ENCODE results near the gene EPHA4.

The EPHA4 gene

GRCh38 chr2:221392228-221392881 is 179.7 kb downstream of the EPHA4 start:
- no peak for DNase-seq (ENCODE audit: low read depth)

- DNase-seq (ENCODE audit: low read depth) = no peak
Measured at GRCh38 chr2:221390878-221391277, 181.2 kb downstream of the EPHA4 start.

GRCh38 chr2:221389904-221390303 is 182.2 kb downstream of the EPHA4 start:
- no peak for DNase-seq (ENCODE audit: low read depth)

GRCh38 chr2:221389421-221389820 is 182.7 kb downstream of the EPHA4 start:
- DNase-seq (ENCODE audit: low read depth) = no peak

- no peak for DNase-seq (ENCODE audit: low read depth)
Measured at GRCh38 chr2:221388891-221389290, 183.2 kb downstream of the EPHA4 start.

DNA sequence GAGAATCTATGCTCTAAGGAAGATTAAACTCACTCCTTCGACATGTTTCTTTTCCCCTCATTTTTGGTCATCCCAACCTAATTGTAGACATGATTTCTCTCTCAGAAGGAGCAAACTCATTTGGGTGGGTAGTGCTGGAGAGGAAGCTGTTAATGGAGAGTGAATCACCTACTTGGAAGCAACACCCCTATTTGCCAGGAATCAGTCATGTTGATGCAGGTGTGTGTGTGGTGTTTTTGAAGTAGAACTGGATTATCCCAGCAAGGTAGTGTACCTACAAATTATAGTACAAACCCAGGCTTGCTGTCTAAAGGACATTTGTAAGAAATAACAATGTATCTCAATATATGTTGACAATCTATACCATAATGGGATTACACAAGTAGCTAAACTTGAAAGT is 186.4 kb downstream of the EPHA4 start:
- DNase-seq (ENCODE audit: low read depth) = no peak

DNA sequence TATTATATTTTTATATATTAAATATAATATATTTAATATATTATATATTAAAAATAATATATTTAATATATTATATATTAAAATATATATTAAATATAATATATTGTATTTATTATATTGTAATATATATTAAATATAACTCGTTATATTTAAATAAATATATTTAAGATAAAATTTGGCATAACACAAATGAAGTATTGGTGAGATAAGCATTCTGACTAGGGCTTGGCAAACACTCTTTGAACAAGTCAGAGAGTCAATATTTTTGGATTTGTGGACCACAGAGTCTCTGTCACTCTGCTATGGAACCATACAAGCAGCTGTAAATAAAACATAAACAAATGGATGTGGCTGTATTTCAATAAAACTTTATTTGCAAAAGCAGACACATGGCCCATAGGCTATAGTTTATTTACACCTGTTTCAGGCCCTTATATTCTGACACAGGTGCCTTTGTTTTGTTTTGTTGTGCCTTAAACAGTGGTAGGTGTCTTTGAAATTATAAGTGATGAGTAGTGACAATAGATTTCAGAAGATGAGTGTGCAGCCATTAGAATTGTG is 190.1 kb downstream of the EPHA4 start:
- no peak for DNase-seq (ENCODE audit: low read depth)

- no peak for DNase-seq (ENCODE audit: low read depth)
Measured at GRCh38 chr2:221380686-221381085, 191.4 kb downstream of the EPHA4 start.

GRCh38 chr2:221380062-221380461 is 192.0 kb downstream of the EPHA4 start:
- no peak for DNase-seq (ENCODE audit: low read depth)

- DNase-seq (ENCODE audit: low read depth) = no peak
Measured at GRCh38 chr2:221377597-221377996, 194.5 kb downstream of the EPHA4 start.

GRCh38 chr2:221377066-221377465 is 195.0 kb downstream of the EPHA4 start:
- no peak for DNase-seq (ENCODE audit: low read depth)

DNA sequence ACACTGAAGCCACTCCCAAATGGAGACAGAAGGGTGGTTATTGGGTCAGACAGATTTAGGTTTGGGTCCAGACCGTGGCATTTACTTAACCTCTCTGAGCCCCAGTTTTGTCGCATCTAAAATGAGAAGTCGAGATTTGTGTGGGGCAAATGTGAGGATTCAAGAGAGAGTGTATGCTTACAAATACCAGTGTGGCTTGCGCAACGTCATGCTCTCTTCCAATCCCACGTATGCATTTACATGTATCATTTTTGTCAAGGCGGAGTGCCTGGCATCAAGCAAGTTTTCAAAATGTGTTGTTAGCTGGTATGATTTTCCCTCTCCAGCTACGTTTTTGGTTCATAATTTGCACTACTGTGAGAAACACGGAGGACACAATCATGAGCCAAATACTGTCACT is 197.9 kb downstream of the EPHA4 start:
- no peak for DNase-seq (ENCODE audit: low read depth)

DNA sequence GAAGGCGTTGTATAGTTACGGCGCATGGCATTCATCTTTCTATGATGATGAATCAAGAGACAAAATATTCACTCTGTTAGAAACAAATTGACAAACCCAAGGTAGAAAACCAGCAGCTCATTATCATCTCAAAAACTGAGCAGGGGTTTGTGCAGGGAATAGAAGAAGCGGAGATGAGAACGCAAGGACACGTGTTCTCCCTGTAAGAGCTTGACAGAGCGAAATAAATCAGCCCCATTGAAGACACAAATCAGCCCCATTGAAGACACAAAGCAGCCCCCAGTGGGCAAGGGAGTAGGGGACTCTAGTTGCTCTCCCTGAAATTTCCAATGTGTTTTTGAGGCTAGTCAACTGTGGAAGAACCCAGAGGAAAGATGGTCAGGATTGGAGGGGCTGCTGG is 199.2 kb downstream of the EPHA4 start:
- no peak for DNase-seq (ENCODE audit: low read depth)

DNA sequence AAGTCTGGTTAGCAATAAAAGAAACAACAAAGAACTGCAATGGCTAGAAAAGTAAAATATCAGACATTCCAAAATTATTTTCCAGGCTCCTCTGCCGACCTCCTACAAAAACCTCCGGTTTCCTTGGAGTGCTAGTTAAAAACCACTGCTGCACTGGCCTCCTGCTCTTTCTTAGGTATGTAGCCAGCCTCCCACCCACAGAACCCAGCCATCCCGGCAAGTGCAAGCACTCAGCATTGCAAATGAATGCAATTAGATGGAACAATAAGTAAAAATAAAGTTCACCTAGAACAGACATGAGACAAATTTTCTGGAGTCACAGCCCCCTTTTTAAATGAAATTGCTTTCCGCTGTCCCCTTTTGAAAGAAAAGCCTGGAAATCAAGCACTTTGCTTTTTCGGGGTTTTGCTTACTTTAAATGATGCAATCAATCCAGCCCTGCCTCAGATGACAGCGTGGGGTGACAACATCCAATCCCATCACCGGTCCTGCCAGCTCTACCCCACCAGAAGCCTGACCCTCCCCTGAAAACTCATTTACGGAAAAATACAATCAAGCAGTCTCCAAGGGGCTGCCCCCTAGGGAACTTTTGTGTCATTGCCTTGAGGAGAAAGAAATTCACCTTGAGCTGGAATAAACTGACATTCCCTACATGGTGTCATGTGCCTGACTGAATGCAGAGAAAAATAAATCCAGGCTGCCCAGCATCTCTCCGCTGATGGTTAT is 199.8 kb downstream of the EPHA4 start:
- DNase-seq (ENCODE audit: low read depth) = no peak

DNA sequence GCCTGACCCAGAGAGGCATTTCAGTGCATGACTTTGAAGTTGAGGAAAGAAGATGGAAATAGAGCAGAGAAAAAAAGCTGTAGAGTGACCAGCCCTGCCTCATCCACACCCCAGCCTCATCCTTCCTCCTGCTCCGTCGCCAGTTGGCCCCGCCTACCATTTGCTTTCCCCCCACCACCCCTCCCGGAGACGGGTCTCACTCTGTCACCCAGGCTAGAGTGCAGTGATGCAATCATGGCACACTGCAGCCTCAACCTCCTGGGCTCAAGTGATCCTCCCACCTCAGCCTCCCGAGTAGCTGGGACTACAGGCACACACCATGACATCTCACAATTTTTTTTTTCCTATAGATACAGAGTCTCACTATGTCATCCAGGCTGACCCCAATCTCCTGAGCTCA is 200.8 kb downstream of the EPHA4 start:
- DNase-seq (ENCODE audit: low read depth) = no peak

DNA sequence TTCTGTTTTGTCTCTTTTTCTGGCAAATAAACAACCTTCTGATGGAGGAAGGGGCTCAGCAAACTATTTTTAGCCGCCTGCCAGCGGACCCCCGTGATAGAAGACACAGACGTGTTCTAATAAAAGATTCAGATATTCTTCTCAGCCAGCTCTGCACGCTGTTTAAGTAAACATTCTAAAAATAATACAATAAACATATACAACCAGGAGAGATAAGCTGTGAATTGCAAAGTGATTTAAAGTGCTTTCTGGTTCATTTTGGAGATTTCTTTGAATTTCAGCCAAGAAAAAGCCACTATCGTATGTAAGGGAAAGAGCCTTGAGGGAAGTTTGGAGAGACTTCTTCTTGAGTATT is 201.3 kb downstream of the EPHA4 start:
- no peak for DNase-seq (ENCODE audit: low read depth)

GRCh38 chr2:221370076-221370856 is 201.8 kb downstream of the EPHA4 start:
- DNase-seq (ENCODE audit: low read depth) = no peak
